ENCODE measurements around the gene CREB3.

Gene CREB3, protein sequence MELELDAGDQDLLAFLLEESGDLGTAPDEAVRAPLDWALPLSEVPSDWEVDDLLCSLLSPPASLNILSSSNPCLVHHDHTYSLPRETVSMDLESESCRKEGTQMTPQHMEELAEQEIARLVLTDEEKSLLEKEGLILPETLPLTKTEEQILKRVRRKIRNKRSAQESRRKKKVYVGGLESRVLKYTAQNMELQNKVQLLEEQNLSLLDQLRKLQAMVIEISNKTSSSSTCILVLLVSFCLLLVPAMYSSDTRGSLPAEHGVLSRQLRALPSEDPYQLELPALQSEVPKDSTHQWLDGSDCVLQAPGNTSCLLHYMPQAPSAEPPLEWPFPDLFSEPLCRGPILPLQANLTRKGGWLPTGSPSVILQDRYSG

DNA sequence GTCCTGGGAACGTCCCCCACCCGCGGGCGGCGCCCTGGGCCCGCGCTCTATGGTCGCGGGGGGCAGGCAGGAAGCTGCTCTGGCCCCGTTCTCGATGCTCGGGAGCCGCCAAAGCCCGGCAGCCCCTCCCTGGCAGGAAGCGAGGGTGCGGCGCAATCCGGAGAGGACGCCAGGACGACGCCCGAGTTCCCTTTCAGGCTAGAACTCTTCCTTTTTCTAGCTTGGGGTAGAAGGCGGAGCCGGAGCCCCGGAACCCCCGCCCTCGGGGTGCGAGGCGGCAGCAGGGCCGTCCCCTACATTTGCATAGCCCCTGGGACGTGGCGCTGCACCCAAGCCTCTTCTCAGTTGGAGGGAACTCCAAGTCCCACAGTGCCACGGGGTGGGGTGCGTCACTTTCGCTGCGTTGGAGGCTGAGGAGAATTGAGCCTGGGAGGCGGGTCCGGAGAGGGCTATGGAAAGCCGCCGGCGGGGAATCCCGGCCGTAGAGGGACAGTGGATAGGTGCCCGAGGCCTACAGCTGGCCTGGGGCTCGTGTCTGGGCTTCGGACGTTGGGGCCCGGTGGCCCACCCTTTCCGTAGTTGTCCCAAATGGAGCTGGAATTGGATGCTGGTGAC lies at the start of gene CREB3, which contains the start of gene TLN1:
Gene CREB3 (plus strand): TSS at position 482 of the 615 bp plus-strand sequence. CDS start 107 bp downstream, at position 589.
Gene TLN1 (minus strand): TSS at position 11 of the 615 bp plus-strand sequence. CDS start 6,501 bp downstream, outside the sequence.
- DNase-seq (ENCODE audit: low read depth): peak; percentile 99

DNA sequence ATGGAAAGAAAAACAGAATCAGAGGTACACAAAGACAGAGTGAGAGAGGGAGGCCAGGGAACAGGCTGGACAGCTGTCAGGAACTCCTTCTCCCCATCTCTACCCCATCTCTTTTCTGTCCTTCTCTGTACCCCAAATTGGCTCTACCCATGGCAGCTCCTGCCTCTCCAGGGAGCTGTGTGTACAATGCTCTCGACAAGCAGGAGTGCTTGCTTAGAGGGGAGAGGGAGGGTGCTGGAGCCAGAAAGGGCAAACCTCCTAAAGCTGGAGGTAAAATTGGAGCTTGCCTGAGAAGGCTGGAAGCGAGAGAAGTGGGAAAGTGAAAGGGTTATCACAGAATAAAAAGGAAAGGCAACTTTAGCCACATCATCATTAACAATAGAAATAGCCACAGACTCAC lies 49.1 kb upstream of the CREB3 start:
- no peak for DNase-seq (ENCODE audit: low read depth)

DNA sequence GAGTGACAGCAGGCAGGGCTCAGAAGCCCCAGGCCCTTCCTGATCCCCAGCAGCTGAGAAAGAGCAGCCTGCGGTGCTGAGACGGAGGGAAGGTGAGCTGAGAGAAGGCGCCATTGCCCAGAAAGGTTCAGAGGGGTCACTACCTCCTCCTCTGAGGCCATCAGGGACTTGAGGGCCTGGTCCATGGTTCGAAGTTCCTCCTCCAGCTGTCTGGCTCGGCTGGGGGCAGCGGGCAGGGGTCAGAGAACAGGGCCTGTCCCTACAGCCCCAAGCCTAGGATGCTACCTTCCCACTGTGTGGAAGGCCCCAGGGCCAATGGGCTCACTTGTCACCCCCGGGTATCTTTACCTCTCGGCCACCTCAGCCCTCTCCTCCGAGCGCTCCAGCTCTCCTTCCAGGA lies 47.5 kb upstream of the CREB3 start:
- no peak for DNase-seq (ENCODE audit: low read depth)

DNA sequence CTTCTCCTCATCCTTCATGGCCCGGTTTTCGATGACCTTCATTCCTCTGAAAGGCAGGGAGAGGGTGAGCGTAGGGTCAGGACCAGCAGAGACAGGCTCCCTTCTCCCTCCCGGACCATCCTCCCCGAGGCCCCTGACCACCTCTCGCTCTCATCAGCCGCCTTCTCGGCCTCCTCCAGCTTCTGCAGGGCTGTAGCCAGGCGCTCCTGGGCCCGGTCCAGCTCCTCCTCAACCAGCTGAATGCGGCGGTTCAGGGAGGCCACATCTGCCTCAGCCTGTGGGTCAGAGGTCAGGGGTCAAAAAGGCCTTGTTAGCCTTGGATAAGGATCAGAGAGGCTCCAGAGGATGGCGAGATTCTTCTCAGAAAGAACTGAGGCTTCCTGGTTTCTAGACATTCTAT lies 47.0 kb upstream of the CREB3 start:
- no peak for DNase-seq (ENCODE audit: low read depth)

DNA sequence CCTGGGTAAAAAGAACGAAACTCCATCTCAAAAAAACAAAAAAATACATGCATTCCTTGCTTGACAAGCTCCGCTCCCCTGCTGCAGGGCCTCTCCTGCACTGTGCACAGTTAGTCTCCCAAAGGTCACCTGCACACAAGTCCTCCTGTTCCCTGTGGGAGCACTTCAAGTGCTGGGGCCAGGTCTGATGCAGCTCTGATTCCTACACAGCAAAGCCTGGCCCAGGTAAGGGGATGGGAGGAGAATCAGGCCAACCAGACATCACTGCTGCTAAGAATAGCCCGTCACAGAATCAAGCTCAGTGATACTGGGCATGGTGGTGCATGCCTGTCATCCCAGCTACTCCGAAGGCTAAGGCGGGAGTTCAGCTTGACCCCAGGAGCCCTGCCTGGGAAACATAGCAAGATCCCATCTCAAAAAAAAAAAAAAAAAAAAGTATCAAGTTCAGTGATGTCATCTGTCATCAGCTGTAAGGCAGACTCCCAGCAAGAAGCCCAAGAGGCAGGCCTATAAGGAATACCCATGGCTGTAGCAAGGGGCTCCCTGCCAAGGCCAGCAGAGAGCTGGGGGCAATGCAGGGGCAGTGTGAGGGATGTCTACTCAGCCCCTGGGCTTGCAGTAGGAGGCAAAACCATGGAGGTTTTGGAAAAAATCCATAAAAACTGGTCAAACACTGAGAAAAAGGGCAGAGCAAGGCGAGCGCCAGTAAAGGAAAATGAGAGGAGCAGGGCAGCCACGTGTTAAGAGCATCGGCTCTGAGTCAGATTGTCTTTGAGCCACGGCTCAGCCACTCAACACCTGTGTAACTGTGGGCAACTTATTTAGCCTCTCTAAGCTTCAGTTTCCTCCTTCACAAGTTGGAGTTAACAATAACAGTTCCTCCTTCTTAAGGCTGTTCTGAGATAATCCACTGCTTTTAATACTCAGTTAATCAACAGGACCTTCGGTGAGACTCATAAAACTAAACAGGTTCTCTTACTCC lies 46.0 kb upstream of the CREB3 start:
- DNase-seq (ENCODE audit: low read depth): peak; percentile 45

DNA sequence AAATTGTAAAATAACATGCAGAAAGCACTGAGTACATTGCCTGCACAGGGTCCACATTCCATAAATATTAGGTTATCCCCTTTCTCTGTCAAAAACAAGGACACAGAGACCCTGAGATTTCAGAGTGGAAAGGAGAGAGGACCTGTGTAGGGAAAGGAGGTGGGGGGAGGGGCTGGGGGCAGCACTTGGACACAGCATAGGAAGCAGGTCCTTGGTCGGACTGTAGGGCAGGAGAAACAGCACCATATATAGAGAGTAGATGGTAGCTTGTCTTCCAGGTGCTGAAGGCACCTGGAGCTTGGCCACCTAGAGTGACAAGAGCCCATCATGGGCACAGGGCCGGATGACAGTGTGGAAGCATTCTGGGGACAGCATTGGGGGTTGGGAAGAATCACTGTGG lies 45.2 kb upstream of the CREB3 start:
- DNase-seq (ENCODE audit: low read depth): no peak

DNA sequence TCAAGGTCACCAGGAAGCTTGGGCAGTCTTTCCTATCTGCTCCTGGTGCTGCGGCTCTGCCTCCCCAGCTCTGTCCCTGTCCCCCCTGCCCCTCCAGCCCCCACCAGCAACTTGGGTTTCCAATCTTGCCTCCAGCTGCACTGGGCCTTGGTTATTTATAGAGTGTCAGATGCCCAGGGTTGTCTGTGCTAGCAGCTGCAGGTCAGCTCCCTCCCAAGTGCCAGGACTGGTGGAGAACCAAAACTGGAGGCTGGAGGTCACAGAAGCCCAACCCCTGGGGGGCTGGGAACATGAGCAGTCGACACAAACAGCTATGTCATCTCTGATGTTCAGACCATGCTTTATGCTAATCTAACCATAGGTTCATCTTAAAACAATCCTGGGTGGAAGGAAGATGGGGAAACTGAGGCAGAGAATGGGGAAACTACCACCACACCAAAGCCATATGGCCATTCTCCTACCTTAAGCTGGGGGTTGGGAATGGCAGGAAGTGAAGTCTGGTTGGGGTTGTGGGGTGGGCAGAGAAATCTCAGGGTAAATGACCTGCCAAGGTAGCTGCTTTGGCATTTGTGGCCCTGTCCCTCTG lies 44.4 kb upstream of the CREB3 start:
- no peak for DNase-seq (ENCODE audit: low read depth)

DNA sequence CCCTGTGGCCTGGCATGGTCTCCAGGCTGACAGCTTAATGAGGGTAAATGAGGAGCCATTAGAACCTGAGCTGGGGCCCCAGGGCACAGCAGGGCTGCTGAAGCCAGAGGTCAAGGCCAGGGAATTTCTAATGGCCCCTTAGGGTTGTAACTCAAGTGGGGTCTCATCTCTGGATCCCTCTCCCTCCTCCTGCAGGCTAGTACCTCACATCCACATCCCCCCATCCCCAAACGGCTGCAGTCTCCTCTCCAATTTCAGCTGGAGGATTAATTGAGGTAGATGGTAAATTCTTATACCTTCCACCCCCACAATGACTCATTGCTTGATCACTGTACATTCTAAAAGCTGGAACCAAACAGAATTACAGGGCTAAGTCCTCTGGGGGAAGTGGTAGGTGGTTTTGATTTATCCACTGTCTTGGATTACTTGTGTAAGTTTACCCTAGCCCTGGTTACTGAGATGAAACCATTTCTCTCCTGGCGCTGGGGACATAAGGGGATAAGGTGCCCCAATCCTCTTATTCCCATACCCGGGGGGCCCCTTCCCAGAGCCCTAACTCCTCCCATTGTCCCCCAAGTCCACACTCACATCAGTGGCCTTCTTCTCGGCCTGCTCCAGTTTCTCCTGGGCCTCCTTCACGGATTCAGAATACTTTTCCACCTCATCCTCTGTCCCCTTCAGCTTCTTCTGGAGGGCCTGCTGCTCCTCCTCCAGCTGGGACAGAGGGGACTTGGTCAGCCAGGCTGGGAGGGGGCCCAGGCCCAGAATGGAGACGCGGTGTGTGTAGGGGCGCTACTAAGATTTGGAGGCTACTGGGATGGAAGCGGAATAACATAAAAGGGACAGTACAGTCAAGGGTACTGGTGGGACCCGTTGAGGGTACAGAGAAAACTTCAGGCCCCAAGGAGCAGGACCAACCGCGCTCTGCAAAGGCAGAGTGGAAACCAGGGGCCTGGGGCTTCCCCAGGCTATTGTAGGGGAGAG lies 43.6 kb upstream of the CREB3 start:
- peak; percentile 86 for DNase-seq (ENCODE audit: low read depth)

DNA sequence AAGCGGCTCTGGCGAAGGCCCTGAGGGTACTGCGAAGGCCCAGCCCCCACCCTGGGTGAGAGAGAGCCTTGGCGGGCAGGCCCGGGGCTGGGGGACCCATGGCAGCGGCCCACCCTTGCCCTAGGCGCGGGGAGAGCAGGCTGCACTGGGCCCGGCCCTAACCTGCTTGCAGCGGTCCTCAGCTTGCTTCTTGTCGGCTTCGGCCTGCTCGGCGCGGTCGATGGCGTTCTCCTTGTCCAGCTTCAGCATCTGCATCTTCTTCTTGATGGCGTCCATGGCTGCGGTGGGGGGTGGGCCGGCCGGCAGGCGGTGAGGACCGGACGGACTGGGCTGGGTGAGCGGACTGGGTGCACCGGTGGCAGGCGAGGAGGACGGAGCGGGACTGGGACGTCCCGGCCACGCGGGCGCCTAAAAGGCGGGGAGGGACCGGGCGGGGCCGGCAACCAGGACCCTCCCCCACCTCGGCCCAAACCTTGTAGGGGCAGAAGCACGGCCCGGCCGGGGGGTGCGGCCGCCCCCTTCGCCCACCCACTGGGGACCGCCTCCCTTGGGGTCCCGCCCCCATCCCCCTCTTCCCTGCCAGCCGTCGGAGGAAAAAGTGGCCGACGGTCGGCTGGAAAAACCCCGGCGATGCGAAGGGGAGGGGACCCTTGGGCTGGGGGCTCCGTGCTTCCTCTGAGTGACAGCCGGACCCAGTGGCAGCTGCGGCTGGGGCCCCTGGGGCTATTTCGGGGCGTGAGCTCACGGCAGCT lies 42.7 kb upstream of the CREB3 start, which contains the start of gene TPM2:
Gene TPM2 (minus strand): TSS at position 384 of the 752 bp plus-strand sequence. CDS start 108 bp downstream, at position 276.
- DNase-seq (ENCODE audit: low read depth): peak; percentile 88

DNA sequence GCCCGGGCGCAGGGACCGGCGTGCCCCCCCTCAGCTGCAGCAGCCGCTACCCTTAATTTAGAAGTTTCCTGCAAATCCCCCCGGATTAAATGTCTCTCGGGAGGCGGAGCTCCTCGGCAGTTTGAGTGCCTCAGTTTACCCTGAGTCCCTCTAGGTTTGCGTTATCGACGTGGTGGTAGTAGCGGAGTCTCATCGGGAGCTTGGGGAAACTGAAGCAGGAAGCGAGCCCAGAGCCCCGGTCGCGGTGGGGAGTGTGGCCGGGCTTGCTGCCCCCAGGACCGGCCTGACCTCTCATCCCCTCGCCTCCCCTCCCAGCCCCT lies 42.2 kb upstream of the CREB3 start:
- DNase-seq (ENCODE audit: low read depth): peak; percentile 71

DNA sequence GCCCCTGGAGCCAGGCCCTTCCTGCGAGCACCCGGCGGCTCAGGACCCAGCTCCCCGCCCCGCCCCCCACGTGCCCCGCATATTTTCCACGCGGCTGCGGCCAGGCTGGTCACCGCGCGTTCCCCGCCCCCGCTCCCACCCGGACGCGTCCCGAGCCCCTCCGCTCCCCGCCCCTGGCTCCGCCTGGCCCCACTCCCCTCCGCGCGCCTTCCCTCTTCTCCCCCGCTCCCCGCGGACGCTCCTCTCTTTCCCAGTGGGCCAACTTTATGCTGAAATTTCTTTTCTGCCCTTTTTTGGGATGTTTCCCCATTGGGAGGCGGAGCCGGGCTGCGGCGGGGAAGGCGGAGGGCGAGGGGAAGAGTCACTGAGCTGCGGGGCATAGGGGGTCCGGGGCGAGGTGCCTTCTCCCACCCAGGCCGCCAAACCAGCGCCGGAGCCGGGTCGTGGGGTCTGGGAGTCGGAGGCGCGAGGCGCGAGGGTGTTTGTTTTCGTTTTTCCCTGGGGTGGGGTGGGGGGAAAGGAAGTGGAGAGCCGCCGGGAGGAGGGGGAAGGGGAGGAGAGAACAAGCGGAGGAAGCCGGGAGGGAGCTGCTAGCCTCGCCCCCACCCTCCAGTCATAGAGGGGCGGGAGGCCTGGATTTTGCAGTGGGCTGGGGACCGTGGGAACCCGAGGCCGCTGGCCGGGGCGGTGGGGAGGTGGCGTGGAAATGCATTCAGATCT lies 41.7 kb upstream of the CREB3 start:
- peak; percentile 87 for DNase-seq (ENCODE audit: low read depth)

DNA sequence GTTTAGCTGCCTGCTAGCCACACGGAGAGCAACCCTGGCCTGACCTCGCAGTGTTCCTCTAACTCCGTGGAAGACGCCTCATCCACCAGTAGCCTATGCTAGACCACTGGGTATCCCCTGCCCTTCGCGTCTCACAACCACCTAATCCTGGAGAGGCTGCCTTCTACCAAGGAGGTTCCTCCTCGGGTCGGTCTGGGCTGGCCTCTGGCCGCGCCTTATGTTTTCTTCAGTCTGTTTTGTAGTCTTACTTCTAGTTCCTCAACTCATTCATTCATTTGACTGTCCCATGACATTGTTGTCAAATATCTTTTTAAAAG lies 41.2 kb upstream of the CREB3 start:
- DNase-seq (ENCODE audit: low read depth): no peak

DNA sequence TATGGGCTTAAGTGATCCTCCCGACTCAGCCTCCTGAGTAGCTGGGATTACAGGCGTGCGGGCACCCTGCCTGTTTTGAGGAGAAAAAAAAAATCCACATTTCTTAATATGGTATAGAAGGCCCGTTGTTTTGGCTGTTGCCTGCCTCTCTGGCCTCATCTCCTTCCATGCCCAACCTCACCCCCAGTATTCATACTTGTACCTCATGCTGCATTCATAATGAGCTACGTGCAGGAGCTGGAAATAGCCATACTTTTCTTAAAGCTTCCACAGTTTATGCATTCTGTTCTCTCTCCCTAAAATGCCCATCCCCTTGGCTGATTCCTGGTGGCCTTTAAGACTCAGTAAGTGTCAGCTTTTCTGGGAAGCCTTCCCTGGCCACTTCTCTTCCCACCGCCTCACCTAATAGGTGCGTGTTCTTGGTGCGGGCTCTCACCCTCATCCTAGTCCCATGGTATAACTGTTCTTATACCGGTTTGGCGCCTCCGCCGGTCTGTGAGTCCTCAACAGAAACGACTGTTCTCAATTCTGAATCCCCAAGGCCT lies 40.6 kb upstream of the CREB3 start:
- DNase-seq (ENCODE audit: low read depth): no peak

DNA sequence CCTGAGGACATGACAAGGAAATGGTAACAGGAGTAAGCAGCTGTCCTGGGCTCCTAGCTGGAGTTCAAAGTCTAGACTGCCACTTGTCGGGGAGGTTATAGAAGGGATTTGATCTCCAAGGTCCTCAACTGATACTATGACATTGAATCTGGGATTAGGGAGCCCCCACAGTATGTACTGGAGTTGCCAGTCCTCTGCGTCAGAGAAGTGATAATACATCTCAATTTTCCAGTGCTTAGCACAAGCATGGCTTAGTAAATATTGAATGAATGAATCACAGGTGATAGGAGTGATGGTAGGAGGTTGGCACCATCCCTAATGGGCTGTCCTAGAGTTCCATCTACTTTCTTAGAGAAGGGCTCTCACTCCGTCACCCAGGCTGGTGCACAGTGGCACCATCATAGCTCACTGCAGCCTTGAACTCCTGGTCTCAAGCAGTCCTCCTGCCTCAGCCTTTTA lies 36.5 kb upstream of the CREB3 start:
- DNase-seq (ENCODE audit: low read depth): peak; percentile 73

DNA sequence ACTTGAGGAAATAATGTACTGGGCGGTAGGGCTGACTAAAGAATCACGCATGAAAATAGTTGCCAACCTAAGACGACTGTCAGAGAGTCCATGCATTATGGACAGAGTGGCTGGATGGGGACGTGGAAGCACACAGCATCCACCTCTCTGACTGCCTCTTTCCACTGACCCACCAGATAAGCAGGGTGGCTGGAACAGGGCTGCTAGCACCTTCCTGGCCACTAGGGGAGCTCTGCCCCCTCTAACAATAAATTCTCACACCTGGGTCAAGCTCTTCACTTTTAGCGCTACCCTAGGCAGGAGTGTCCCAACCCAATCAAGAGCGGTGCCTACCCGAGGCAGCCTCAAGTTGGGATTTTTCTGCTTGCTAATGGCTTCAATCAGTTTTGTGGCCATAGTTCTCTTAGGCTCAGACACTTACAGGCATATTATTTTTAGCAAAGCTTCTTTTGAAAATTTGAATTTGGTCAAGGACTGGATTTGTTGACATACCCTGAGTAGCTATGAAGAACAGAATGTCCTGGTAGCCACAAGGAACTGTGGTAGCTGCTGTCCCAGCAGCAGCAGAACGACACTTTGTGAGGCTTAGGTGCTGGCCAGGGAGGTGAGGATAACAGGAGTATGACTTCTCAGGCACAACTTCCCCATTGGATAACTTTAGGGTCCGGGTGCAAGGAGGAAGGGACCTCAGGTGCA lies 35.8 kb upstream of the CREB3 start:
- peak; percentile 54 for DNase-seq (ENCODE audit: low read depth)

DNA sequence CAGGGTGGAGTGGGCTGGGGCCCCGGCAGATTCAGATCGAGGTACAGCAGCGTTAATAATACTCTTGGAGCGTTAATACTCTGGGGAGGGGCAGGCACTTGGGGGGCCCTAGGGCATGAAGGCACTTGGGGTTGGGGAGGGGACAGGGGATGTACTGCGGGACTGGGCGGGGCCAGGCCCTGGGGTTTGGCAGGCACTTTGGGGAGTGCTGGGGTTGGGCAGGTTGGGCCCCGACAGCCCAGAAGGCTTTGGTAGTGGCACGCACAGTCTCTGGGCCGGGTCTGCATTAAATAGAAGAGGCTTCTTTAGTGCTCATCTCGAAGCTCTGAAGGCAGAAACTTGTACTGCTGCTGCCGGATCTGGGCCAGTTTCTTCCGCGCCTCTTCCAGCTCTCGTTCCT lies 35.0 kb upstream of the CREB3 start:
- no peak for DNase-seq (ENCODE audit: low read depth)

DNA sequence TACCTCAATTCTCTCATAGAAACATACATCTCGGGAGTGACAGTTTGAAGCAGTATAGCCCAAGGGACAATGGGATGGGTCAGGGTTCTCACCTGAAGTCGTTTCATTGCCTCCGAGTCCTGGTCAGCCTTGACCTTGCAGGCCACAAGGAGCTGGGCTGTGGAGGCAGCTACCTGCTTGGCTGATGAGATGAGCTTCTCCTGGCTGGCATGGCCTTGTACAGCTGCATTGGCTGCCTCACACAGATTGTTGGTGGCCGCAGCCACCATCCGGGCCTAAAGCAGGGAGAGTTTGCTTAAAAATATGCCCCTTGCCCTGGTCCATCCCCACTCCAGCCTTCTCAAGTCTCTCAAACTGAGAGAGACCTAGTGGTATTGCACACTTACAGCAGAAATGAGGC lies 34.2 kb upstream of the CREB3 start:
- no peak for DNase-seq (ENCODE audit: low read depth)

DNA sequence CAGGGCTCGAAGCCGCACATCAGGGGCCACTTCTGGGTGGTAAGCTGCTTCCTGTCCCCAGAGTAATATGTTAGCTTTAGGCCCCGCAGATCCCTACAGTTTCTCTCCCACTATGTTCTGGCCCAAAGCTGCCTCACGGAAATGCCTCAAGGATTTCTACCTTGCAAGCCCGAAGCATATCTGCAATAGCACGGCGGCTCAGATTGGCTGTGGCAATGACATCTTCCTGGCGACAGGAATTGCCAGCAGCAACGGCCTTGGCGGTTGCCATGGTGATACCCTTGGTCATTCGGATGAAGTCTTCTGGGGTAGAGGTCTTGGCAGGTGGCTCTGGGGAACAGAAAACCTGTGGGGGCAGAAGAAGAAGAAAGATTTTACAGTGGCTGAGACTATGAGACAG lies 32.4 kb upstream of the CREB3 start:
- no peak for DNase-seq (ENCODE audit: low read depth)

DNA sequence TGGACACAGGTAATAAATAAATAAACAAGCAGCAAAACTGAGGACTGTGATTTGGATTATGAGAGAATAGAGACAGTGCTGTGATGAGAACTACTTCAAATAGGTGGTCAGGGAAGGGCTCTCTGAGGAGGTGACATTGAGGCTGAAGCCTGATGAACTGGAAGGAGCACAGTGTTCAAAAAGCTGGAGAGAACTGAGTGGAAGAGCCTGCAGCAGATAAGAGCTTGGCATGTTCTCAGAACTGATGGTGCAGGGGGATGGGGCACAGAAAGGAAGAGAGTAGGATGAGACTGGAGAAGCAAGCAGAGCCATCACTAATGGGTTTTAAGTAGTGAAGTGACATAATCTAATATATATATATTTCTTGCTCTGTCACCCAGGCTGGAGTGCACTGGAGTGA lies 31.5 kb upstream of the CREB3 start:
- DNase-seq (ENCODE audit: low read depth): no peak
